Measurements from ENCODE around the gene SEPTIN11.

- TF ChIP-seq, protein P1, sequence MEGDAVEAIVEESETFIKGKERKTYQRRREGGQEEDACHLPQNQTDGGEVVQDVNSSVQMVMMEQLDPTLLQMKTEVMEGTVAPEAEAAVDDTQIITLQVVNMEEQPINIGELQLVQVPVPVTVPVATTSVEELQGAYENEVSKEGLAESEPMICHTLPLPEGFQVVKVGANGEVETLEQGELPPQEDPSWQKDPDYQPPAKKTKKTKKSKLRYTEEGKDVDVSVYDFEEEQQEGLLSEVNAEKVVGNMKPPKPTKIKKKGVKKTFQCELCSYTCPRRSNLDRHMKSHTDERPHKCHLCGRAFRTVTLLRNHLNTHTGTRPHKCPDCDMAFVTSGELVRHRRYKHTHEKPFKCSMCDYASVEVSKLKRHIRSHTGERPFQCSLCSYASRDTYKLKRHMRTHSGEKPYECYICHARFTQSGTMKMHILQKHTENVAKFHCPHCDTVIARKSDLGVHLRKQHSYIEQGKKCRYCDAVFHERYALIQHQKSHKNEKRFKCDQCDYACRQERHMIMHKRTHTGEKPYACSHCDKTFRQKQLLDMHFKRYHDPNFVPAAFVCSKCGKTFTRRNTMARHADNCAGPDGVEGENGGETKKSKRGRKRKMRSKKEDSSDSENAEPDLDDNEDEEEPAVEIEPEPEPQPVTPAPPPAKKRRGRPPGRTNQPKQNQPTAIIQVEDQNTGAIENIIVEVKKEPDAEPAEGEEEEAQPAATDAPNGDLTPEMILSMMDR (IDR thresholded peaks at IDR 0.05; ENCODE audit: insufficient read depth, low read depth, low read length) = no peak
- TF ChIP-seq EZH2 (IDR thresholded peaks at IDR 0.05; ENCODE audit: insufficient read depth, low read length) = no peak
Observed at GRCh38 chr4:76964769-76965168, 15.2 kb downstream of the SEPTIN11 start.
